HG03039 (cell line): ENCODE results near the gene HOXA10.

Source experiments
- ATAC-seq: cut with Tn5 transposase; IDR thresholded peaks from one replicate; pipeline ENCODE4 v1.9.1; 2021; ENCODE audit warnings: mild to moderate bottlenecking, moderate library complexity; ENCODE audit not compliant: unreplicated experiment

Gene HOXA10

GRCh38 chr7:27180431-27181420 lies 6.6 kb upstream of the HOXA10 start:
- no peak for ATAC-seq

DNA sequence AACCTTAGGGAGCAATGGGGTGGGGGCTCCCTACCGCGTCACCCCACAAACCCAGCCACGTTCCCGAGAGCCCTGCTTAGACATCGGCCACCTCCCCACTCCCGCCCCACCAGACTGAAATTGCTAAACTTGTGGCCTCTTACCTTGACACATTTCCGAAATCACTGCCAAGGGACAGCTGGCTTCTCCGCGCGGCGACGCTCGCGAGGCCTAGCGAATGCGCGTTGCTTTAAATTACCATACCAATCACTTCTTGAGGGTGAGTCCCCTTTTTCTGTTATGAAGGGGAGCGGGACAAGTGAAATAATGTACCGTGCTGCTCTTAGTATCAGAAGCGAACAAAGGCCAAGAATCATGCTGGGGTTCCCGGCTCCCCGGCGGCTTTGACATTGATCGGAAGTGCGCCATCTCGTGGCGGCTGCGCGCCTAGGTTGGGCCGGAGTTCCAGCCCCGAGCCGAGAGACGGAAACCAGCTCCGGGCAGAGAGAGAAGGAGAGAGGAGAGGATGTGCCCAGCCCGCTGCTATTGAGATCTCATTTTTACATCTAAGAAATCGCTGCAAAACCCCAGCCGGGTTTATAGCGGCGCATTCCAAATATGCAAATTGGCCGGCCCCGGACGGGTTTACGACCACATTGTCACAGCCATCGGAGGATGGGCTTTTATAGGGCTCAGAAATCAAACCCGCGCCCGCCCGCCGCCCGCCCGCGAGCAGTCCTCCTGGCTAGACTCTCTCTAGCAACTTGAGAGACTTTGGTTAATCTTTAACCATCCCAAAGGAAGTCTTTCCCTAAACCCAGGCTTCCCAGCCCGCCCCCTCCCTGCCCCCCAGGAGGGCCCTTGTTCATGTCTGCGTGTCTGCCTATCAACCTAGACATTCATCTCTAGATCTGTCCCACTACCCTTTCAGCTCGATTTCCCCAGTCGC lies 5.6 kb upstream of the HOXA10 start:
- ATAC-seq = no peak

DNA sequence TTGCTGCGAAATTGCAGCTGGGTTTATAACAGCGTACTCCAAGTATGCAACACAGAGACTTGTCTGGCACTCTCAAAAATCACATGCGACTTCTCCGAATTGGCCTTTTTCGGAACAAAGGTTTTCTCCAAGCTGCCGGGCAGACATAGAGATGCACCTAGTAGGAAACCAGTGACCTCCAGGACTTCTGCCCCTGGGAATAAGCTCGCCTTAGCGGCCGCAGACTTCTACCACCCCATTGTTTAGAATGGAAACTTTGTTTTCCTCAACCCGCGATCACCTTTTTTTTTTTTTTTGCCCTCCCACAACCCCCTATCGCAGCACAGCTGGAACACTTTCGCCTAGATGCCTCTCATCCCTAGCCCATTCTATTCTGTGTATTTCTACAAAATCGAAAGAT lies 4.9 kb upstream of the HOXA10 start:
- ATAC-seq = no peak

GRCh38 chr7:27178366-27178765 lies 4.2 kb upstream of the HOXA10 start:
- ATAC-seq = no peak

- no peak for ATAC-seq
Measured at GRCh38 chr7:27177795-27178320, 3.7 kb upstream of the HOXA10 start.

DNA sequence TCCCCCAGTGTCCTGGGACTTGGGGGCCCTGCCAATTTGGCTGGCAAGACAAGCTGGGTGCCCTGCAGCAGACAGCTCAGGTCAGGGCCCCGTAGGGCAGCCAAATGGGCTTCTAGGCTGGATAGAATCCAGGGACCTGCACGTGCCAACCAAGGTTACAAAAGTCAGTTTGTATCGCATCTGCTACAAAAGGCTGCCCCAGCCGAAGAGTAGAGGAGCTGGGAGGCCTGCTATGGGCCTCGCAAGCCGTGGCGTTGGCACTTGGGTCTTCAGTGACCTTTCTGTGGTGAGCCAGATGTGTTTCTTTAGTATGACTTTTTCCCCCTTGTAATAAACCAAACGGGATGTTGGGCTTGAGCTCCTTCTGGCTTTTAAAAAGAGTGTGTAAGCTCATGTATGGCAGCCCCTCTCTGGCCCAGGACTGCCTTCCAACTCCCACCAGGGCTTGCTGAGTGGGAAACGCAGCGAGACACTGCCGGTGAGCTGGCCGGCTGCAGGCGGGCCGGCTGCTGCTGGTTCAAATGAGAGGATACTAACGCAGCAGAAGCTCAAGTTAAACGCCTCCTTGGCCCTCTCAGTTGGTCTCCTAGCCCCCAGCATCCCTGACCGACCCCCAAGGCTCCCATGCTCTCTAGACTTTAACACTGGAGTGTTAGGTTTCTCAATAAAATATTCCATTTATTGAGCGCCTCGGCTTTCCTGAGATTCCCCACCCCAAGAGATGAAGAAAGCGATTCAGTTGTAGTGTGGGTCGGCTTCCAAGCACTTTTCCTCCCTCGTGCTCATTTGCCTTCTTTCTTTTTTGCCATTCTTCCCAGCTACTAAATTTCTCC lies 3.1 kb upstream of the HOXA10 start:
- no peak for ATAC-seq

DNA sequence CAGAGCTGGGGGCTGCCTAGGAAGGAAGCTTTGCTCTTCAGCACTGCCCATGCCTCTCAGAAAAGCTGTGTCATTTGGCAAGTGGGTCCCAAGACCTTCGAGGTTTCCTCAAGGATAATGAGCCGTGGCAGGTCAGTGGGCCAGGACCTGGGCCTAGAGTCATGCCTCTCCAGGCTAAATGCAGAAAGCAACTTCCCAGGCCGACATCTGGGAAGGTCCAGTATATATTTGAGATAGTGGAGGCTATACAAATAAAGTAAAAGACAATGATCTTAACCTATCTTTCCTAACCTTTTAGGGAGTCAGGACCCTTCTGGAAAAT lies 2.4 kb upstream of the HOXA10 start:
- ATAC-seq = no peak

- no peak for ATAC-seq
Measured at GRCh38 chr7:27175626-27176523, 1.8 kb upstream of the HOXA10 start.

DNA sequence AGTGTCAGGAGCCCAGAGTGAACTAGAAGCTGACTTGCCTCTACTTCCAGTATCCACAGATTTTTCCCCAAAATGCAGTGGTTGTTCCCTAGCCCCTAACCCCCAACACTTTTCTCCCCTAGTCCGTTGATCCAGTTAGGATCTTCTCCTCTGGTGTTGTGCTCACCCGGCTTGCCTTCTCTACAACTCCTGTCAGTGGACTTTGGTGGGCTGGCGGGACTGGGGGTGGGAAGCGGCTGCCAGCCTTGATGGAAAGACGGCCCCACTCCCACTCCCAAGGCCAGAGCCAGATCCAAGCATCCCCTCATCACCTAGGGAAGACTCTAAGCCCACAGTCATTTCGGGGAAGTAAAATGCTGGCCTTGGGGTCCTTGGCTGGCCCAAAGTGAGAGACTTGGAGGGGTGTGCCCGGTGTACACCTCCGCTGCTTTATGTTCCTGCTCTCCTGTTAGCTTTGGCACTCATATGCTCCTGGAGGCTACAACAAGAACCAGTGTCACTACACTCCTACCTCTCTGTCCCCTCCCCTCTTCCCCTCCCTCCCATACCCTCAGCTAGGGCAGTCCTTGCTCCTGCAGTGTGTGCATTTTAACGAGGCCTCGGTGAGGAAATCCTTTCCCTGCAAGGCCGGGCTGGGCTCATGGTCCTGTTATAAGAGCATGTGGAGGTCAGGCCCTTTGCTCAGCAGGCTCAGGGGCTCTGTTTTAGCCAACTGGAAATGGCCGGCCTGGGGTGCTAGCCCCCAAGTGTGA lies 930 bp upstream of the HOXA10 start:
- no peak for ATAC-seq

GRCh38 chr7:27173511-27173955 lies 587 bp downstream of the HOXA10 start:
- ATAC-seq = no peak

- ATAC-seq = no peak
Measured at GRCh38 chr7:27172823-27173510, 1.2 kb downstream of the HOXA10 start.

GRCh38 chr7:27172315-27172774 lies 1.8 kb downstream of the HOXA10 start:
- ATAC-seq = no peak

- ATAC-seq = no peak
Measured at GRCh38 chr7:27171637-27172314, 2.3 kb downstream of the HOXA10 start.

DNA sequence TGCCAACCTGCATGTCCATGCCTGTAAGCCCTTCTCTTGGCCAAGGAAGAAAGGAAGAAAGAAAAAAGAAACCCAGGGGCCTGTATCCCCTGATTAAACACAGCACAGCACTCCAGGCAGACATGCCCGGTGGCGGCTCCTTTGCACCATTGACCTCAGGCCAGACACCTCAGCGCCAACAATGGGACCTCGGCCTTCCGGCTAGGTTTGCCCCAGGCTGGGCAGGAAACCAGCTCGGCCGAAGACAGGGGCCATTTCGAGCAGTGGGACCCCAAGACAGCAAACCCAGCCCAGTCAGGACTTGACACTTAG lies 2.8 kb downstream of the HOXA10 start:
- no peak for ATAC-seq

- no peak for ATAC-seq
Measured at GRCh38 chr7:27170426-27171324, 3.4 kb downstream of the HOXA10 start.

GRCh38 chr7:27169658-27170425 lies 4.3 kb downstream of the HOXA10 start:
- no peak for ATAC-seq
